Neural crest cell (in vitro differentiated cells): ENCODE measurements around the gene MFAP1. TPM values are rescaled to one million over a fixed set of nuclear protein-coding genes. Genes with fewer than 3 reads are reported as not detected.
A peak's percentile ranks its signal among the peaks of the same experiment; 100 is the strongest.

ENCODE experiments used
- DNase-seq: peaks from one replicate; pipeline ENCODE4 v3.0.0; 2021; ENCODE audit warnings: low read depth, mixed read lengths, low spot score
- H3K27ac Mint-ChIP-seq: one replicate; pipeline ENCODE4 v1.8.0; 2021; ENCODE audit warnings: mild to moderate bottlenecking, mixed read lengths; ENCODE audit not compliant: unreplicated experiment
- H3K27me3 Mint-ChIP-seq: 2 replicates; pipeline ENCODE4 v1.8.0; 2021; ENCODE audit warnings: low read depth, mild to moderate bottlenecking, mixed read lengths
- H3K36me3 Mint-ChIP-seq: 2 replicates; pipeline ENCODE4 v1.8.0; 2021; ENCODE audit warnings: low read depth, mild to moderate bottlenecking, mixed read lengths
- H3K4me1 Mint-ChIP-seq: 2 replicates; pipeline ENCODE4 v1.8.0; 2021; ENCODE audit warnings: mixed read lengths
- H3K4me3 Mint-ChIP-seq: one replicate; pipeline ENCODE4 v1.8.0; 2021; ENCODE audit warnings: mild to moderate bottlenecking, mixed read lengths
- H3K9me3 Mint-ChIP-seq: 2 replicates; pipeline ENCODE4 v1.8.0; 2021; ENCODE audit warnings: mixed read lengths
- total RNA-seq: library from RNA; stranded (reverse); gene quantifications from 2 replicates; pipeline ENCODE4 v1.2.1, GENCODE V29; 2021
- TF ChIP-seq, protein P1 (sequence below): fragments of 200-600 bp; sonication (generic); conservative IDR thresholded peaks from 2 replicates; pipeline ENCODE4 v1.5.0; 2021; ENCODE audit warnings: antibody characterized with exemption, mild to moderate bottlenecking

Gene MFAP1
- total RNA-seq, 1 donor from 2014 or later: 41.0 TPM

- TF ChIP-seq, protein P1, sequence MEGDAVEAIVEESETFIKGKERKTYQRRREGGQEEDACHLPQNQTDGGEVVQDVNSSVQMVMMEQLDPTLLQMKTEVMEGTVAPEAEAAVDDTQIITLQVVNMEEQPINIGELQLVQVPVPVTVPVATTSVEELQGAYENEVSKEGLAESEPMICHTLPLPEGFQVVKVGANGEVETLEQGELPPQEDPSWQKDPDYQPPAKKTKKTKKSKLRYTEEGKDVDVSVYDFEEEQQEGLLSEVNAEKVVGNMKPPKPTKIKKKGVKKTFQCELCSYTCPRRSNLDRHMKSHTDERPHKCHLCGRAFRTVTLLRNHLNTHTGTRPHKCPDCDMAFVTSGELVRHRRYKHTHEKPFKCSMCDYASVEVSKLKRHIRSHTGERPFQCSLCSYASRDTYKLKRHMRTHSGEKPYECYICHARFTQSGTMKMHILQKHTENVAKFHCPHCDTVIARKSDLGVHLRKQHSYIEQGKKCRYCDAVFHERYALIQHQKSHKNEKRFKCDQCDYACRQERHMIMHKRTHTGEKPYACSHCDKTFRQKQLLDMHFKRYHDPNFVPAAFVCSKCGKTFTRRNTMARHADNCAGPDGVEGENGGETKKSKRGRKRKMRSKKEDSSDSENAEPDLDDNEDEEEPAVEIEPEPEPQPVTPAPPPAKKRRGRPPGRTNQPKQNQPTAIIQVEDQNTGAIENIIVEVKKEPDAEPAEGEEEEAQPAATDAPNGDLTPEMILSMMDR: no peak
- no peak for DNase-seq
- no peaks in the 10 kb centered on the region for H3K27me3 Mint-ChIP-seq
- H3K27ac Mint-ChIP-seq: peak overlapping the region; percentile 27
- peaks cover 46% of the 10 kb centered on the region for H3K4me1 Mint-ChIP-seq
- peaks cover 17% of the 10 kb centered on the region for H3K36me3 Mint-ChIP-seq
- H3K4me3 Mint-ChIP-seq: peak overlapping the region; percentile 99
- no peaks in the 10 kb centered on the region for H3K9me3 Mint-ChIP-seq
Measured at GRCh38 chr15:43795197-43795596, 29.3 kb downstream of the MFAP1 start.

DNA sequence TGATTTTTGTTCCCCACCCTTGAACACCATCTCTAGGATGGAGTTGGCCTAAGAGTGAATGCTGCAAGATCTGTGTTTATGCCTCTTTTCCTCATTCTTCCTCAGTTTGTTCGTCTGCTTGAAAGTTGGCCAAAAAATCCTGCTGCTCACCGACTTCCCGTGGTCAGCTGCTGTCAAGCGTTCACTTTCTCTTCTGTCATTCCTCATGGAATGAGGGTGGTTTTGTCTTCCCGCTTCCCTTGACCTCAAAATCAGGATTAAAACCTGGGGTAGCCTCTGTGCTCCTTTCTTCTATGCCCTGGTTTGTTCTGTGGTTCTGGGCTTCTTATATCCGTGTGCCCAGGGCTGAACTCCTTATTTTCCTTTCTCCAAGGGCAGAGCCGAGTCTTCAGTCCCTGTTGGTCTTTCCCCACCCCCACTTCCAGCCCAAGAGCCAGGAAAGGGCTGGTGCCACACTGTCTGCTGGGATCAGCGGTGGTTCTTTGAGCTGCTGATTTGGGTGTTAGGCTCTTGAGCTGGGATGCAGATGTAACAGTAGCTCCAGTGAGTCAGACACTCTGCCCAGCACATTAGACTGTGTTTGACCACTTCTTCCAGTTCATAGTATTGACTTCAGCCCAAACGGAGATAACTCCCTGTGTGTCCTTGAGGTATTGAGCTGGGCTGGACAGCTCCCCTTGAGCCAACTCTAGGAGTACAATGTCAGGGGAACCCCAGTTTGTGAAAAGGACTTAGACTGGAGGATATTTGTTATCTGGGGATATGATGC is 30.0 kb downstream of the MFAP1 start:
- Mint-ChIP-seq H3K4me1 (peaks cover 39% of the 10 kb centered on the region), H3K27ac (peak overlapping the region; percentile 57), H3K27me3 (no peaks in the 10 kb centered on the region), H3K4me3 (peak overlapping the region; percentile 99), H3K36me3 (peaks cover 14% of the 10 kb centered on the region), H3K9me3 (no peaks in the 10 kb centered on the region)
- TF ChIP-seq, protein P1: no peak
- no peak for DNase-seq

DNA sequence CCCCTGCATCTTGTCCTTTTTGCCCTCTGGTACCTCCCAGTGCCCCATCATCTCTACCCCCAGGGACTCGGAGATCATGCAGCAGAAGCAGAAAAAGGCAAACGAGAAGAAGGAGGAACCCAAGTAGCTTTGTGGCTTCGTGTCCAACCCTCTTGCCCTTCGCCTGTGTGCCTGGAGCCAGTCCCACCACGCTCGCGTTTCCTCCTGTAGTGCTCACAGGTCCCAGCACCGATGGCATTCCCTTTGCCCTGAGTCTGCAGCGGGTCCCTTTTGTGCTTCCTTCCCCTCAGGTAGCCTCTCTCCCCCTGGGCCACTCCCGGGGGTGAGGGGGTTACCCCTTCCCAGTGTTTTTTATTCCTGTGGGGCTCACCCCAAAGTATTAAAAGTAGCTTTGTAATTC is 30.8 kb downstream of the MFAP1 start:
- peaks cover 35% of the 10 kb centered on the region for H3K4me1 Mint-ChIP-seq

DNA sequence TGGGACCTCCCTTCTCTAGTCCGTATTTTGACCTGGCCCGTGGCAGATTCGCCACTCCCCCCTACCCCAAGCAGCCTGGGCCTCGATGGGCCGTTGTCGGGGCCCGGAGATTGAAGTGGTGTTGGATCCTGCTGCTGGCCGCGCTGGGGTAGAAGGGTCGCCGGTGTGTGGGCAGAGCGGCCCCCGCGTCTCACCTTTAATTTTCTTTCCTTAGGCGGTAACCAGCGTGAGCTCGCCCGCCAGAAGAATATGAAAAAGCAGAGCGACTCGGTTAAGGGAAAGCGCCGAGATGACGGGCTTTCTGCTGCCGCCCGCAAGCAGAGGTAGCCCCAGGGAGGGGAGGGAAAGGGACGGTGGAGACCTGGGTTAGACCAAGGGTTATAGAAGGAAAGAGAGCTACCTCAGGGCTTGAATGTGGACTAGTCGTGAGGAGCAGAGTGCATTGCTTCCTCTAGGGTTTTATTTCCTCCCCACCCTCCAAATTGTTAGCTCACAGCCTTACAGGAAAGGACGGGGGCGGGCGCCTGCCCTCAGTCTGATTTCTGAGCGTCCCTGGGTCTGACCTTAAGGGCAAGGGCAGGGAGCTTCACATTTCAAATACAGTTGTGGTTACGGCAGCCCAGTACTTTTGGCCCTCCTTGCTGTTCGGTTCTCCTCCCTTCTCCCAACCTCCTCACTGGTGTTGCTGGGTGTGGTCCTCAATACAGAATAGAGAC is 31.6 kb downstream of the MFAP1 start:
- TF ChIP-seq, protein P1: no peak
- H3K27ac Mint-ChIP-seq: peak overlapping the region; percentile 98
- peaks cover 3% of the 10 kb centered on the region for H3K36me3 Mint-ChIP-seq
- H3K27me3 Mint-ChIP-seq: no peaks in the 10 kb centered on the region
- no peaks in the 10 kb centered on the region for H3K9me3 Mint-ChIP-seq
- H3K4me3 Mint-ChIP-seq: peak overlapping the region; percentile 99
- no peak for DNase-seq
- peaks cover 32% of the 10 kb centered on the region for H3K4me1 Mint-ChIP-seq

More for the DNA sequence above, 30.8 kb downstream of the MFAP1 start:
- no peak for DNase-seq
- Mint-ChIP-seq H3K27ac (peak overlapping the region; percentile 69), H3K9me3 (no peaks in the 10 kb centered on the region), H3K36me3 (peaks cover 7% of the 10 kb centered on the region), H3K27me3 (no peaks in the 10 kb centered on the region), H3K4me3 (peak overlapping the region; percentile 99)
- TF ChIP-seq, protein P1: no peak

GRCh38 chr15:43791993-43792760 is 32.3 kb downstream of the MFAP1 start, which contains the start of gene SERF2:
Gene SERF2 (plus strand): TSS chr15:43792320. CDS start chr15:43792377, 57 bp downstream.
- peak within 1 kb of the TSS; percentile 98 for H3K27ac Mint-ChIP-seq
- peaks cover 32% of the 10 kb centered on the region for H3K4me1 Mint-ChIP-seq
- peaks cover 3% of the 10 kb centered on the region for H3K36me3 Mint-ChIP-seq
- TF ChIP-seq, protein P1: no peak
- H3K4me3 Mint-ChIP-seq: peak within 1 kb of the TSS; percentile 99
- H3K27me3 Mint-ChIP-seq: no peaks in the 10 kb centered on the region
- no peaks in the 10 kb centered on the region for H3K9me3 Mint-ChIP-seq
- peak; percentile 99 for DNase-seq
